ENCODE measurements around the gene PRMT7. TPM values are rescaled to one million over a fixed set of nuclear protein-coding genes. Genes with fewer than 3 reads are reported as not detected.

The PRMT7 gene
- total RNA-seq, 1 donor from 2014 or later: 80.5 TPM

DNA sequence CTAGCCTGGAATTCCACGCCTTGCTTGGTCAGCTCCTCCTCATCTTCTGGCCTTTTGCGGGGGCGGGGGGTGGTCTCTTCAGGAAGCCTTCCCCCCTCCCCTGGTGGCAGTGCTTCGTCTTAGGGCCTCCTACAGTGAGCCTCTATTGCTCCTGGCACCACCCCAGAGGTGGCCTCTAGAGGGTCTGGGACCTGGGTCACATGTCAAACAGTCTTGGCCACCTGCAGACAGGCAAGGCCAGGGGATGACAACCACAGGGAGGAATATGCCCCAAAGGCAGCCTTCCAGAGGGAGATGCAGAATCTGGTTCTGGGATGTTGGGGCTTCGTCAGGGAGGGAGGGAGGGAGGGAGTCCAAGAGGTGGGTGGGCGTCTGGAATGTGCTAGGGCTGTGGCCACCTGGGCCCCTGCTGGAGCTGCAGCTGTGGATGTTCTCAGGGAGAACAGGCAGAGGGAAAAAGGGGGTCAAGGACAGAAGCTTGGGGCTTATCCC is 86.9 kb downstream of the PRMT7 start:
- no peaks in the 10 kb centered on the region for H3K36me3 Mint-ChIP-seq (ENCODE audit: low read depth)
- H3K27ac Mint-ChIP-seq: no peak overlapping the region
- DNase-seq (ENCODE audit: low spot score): no peak
- intact Hi-C loops (cut with micrococcal nuclease): loop anchor here (2.0 kb wide), 1 partner anchor 113 kb away; no protein-coding TSS in a partner anchor
- H3K4me3 Mint-ChIP-seq (ENCODE audit: low read depth): no peak overlapping the region
- peaks cover 30% of the 10 kb centered on the region for H3K27me3 Mint-ChIP-seq (ENCODE audit: low read depth)
- peaks cover 13% of the 10 kb centered on the region for H3K4me1 Mint-ChIP-seq (ENCODE audit: low read depth)
- H3K9me3 Mint-ChIP-seq: no peaks in the 10 kb centered on the region

- no peaks in the 10 kb centered on the region for H3K36me3 Mint-ChIP-seq (ENCODE audit: low read depth)
- no peak for DNase-seq (ENCODE audit: low spot score)
- intact Hi-C loops (cut with micrococcal nuclease): no loop called here
- H3K4me3 Mint-ChIP-seq (ENCODE audit: low read depth): no peak overlapping the region
- H3K27ac Mint-ChIP-seq: no peak overlapping the region
- peaks cover 13% of the 10 kb centered on the region for H3K4me1 Mint-ChIP-seq (ENCODE audit: low read depth)
- peaks cover 19% of the 10 kb centered on the region for H3K27me3 Mint-ChIP-seq (ENCODE audit: low read depth)
- no peaks in the 10 kb centered on the region for H3K9me3 Mint-ChIP-seq
Observed at GRCh38 chr16:68399456-68399855, 88.6 kb downstream of the PRMT7 start.

DNA sequence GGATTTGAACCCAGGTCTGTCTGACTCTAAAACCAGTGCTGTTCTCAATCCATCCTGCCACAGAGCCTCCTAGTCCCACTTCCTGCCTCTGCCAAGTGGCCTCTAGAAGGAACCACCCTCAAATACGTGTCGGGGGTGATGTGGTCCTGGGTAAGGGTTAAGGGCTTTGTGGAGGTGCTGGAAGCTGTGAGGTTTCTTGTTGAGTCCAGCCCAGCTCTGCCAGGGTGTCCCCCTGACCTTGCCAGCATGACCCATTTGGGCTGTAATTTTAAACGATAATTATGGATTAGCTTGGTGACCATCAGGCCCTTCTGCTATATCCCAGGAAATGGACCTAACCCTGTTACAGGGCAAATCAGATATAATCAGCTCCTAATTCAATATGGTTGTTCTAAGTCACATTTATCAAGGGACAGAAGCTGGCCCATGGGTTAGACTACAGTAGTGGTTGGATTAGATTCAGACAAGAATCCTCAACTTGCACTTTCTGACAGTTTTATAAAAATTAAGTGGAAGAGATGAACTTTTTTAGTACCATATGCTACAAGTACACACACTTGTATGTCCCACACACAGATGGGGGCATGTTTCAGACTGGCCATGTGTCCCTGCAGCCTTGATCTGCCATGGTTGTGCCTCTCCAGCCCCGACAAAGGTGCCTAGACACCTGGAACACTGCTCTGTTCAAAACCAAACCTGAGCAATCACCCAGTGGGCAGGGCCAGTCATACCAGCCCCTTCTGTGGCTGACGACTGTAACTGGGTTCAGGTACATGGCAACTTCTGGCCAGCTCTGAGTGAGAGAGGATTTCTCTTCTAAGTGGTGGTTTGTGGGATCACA is 89.5 kb downstream of the PRMT7 start:
- Mint-ChIP-seq H3K27me3 (ENCODE audit: low read depth) (peaks cover 19% of the 10 kb centered on the region), H3K27ac (no peak overlapping the region), H3K36me3 (ENCODE audit: low read depth) (no peaks in the 10 kb centered on the region), H3K4me1 (ENCODE audit: low read depth) (peaks cover 13% of the 10 kb centered on the region), H3K9me3 (no peaks in the 10 kb centered on the region), H3K4me3 (ENCODE audit: low read depth) (no peak overlapping the region)
- intact Hi-C loops (cut with micrococcal nuclease): no loop called here
- DNase-seq (ENCODE audit: low spot score): no peak

- H3K27ac Mint-ChIP-seq: no peak overlapping the region
Observed at GRCh38 chr16:68400924-68401460, 90.2 kb downstream of the PRMT7 start.

DNA sequence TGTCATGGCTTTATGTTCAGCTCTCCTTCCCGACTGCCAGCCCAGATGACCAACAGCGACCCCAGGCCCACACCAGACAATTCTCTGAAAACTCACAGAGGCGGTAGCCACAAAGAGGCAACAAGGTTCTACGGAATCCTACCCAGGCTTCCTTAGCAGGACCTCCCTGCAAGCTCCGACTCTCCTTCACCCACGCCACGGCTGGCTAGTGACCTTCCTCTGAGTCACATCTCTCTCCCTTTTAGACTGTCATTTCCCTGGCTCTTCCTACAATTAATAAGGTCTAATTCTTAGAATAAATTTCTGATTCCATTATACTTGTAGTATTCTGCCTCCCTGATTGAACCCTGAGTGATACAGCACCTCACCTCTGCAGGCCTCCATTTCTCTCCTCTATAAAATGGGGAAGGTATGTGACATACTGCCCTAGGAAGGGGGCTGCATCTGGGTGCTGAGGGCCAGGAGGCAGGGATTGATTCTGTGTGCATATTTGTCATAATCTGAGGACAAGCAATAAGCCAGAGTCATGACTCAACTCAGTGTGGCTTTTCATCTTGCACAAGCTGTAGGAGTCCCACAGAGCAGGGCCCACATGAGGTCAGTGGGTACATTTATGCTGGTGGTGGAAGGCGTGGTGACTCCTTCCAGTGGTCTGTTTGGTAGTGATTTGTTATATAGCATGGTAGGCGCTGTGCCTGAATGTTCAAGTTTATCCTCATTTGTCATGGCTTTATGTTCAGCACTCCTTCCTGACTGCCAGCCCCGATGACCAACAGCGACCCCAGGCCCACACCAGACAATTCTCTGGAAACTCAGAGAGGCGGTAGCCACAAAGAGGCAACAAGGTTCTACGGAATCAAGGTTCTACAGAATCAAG is 91.3 kb downstream of the PRMT7 start:
- Mint-ChIP-seq H3K36me3 (ENCODE audit: low read depth) (no peaks in the 10 kb centered on the region), H3K27ac (no peak overlapping the region), H3K27me3 (ENCODE audit: low read depth) (peaks cover 17% of the 10 kb centered on the region), H3K4me3 (ENCODE audit: low read depth) (no peak overlapping the region), H3K9me3 (no peaks in the 10 kb centered on the region), H3K4me1 (ENCODE audit: low read depth) (peaks cover 9% of the 10 kb centered on the region)
- DNase-seq (ENCODE audit: low spot score): no peak
- intact Hi-C loops (cut with micrococcal nuclease): no loop called here

More at GRCh38 chr16:68400924-68401460, 90.2 kb downstream of the PRMT7 start:
- H3K4me3 Mint-ChIP-seq (ENCODE audit: low read depth): no peak overlapping the region
- H3K9me3 Mint-ChIP-seq: no peaks in the 10 kb centered on the region
- intact Hi-C loops (cut with micrococcal nuclease): no loop called here
- H3K27me3 Mint-ChIP-seq (ENCODE audit: low read depth): peaks cover 17% of the 10 kb centered on the region
- peaks cover 13% of the 10 kb centered on the region for H3K4me1 Mint-ChIP-seq (ENCODE audit: low read depth)
- no peak for DNase-seq (ENCODE audit: low spot score)
- H3K36me3 Mint-ChIP-seq (ENCODE audit: low read depth): no peaks in the 10 kb centered on the region

- Mint-ChIP-seq H3K4me1 (ENCODE audit: low read depth) (peaks cover 9% of the 10 kb centered on the region), H3K4me3 (ENCODE audit: low read depth) (no peak overlapping the region), H3K27me3 (ENCODE audit: low read depth) (peaks cover 13% of the 10 kb centered on the region), H3K36me3 (ENCODE audit: low read depth) (no peaks in the 10 kb centered on the region), H3K9me3 (no peaks in the 10 kb centered on the region), H3K27ac (no peak overlapping the region)
- no peak for DNase-seq (ENCODE audit: low spot score)
- intact Hi-C loops (cut with micrococcal nuclease): no loop called here
Observed at GRCh38 chr16:68402748-68403040, 91.9 kb downstream of the PRMT7 start.

GRCh38 chr16:68403177-68403576 is 92.4 kb downstream of the PRMT7 start:
- no peaks in the 10 kb centered on the region for H3K9me3 Mint-ChIP-seq
- intact Hi-C loops (cut with micrococcal nuclease): no loop called here
- peaks cover 13% of the 10 kb centered on the region for H3K27me3 Mint-ChIP-seq (ENCODE audit: low read depth)
- DNase-seq (ENCODE audit: low spot score): no peak
- peaks cover 9% of the 10 kb centered on the region for H3K4me1 Mint-ChIP-seq (ENCODE audit: low read depth)
- H3K27ac Mint-ChIP-seq: no peak overlapping the region
- H3K36me3 Mint-ChIP-seq (ENCODE audit: low read depth): no peaks in the 10 kb centered on the region
- no peak overlapping the region for H3K4me3 Mint-ChIP-seq (ENCODE audit: low read depth)

- peaks cover 17% of the 10 kb centered on the region for H3K27me3 Mint-ChIP-seq (ENCODE audit: low read depth)
- H3K4me1 Mint-ChIP-seq (ENCODE audit: low read depth): peaks cover 9% of the 10 kb centered on the region
- no peak for DNase-seq (ENCODE audit: low spot score)
- intact Hi-C loops (cut with micrococcal nuclease): no loop called here
- no peaks in the 10 kb centered on the region for H3K36me3 Mint-ChIP-seq (ENCODE audit: low read depth)
- no peak overlapping the region for H3K4me3 Mint-ChIP-seq (ENCODE audit: low read depth)
- no peak overlapping the region for H3K27ac Mint-ChIP-seq
- H3K9me3 Mint-ChIP-seq: no peaks in the 10 kb centered on the region
Observed at GRCh38 chr16:68403704-68404103, 92.9 kb downstream of the PRMT7 start.

DNA sequence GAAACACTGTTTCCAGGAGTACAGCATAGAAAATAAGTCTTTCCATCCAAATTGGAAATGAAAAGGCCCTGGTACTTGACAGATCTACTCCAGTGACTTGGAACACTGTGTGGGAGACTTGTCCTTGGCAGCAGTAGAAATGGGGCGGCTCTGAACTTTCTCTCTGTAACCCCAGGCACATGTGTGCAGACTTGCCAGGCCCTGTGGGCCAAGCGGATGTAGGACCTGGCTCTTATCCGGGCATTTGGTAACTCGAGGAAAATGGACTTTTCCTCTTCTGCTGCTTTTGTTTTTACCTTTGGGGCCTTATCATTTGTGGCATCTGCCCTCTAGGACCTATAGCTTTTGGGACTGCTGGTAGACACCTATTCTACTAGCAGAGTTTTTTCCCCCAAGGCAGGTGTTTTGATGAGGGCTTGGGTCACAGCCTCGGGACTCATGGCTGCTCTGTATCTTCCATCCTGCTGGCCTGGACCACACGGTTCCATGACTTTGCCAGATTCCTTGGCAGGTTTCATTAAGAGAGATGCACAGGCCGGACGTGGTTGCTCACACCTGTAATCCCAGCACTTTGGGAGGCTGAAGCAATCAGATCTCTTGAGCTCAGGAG is 94.0 kb downstream of the PRMT7 start:
- H3K4me1 Mint-ChIP-seq (ENCODE audit: low read depth): peaks cover 9% of the 10 kb centered on the region
- no peak for DNase-seq (ENCODE audit: low spot score)
- peaks cover 21% of the 10 kb centered on the region for H3K27me3 Mint-ChIP-seq (ENCODE audit: low read depth)
- no peak overlapping the region for H3K27ac Mint-ChIP-seq
- no peaks in the 10 kb centered on the region for H3K9me3 Mint-ChIP-seq
- intact Hi-C loops (cut with micrococcal nuclease): no loop called here
- H3K36me3 Mint-ChIP-seq (ENCODE audit: low read depth): no peaks in the 10 kb centered on the region
- H3K4me3 Mint-ChIP-seq (ENCODE audit: low read depth): no peak overlapping the region

DNA sequence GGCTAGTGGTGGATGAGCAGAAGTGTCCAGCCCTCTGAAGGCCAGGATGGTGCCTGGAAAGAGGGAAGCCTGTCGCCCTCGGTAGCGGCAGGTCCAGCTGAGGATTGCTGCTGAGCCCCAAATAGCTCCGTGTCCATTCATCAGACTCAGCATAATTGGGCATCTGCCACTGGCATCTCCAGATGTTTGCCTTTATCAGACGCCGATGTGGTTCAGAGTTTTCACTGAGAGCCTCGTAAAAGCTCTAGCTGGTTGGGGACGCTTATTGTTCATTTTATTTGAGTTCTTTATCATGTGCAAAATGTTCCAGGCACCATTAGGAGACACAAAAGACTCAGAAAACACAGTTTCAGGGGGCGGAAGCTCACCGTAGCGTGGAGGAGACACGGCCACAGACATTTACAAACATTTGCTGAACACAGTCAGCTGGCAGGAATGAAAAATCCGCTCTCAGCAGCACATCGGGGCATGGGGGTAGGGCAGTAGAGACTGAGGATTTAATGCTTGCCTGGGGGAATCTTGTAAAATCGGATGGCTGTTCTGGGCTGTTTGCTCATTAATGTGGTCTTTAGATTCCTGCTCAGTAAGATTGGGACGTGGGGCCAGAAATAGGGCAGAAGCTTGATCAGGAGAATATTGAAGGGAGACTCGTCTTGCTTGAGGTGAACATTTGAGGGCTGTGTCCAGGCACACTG is 95.8 kb downstream of the PRMT7 start:
- Mint-ChIP-seq H3K27me3 (ENCODE audit: low read depth) (peaks cover 26% of the 10 kb centered on the region), H3K4me3 (ENCODE audit: low read depth) (no peak overlapping the region), H3K27ac (no peak overlapping the region), H3K4me1 (ENCODE audit: low read depth) (peaks cover 7% of the 10 kb centered on the region), H3K36me3 (ENCODE audit: low read depth) (no peaks in the 10 kb centered on the region), H3K9me3 (no peaks in the 10 kb centered on the region)
- intact Hi-C loops (cut with micrococcal nuclease): no loop called here
- DNase-seq (ENCODE audit: low spot score): no peak
